Brain microvascular endothelial cell (primary cell): ENCODE measurements around the gene ITPR2.

ENCODE experiments used
- DNase-seq: peaks from one replicate; pipeline ENCODE4 v3.0.0-alpha.2; 2020
- H3K27ac ChIP-seq: fragments of 250-450 bp; sonication (Bioruptor Pico); 2 replicates; pipeline ENCODE4 v1.5.1; 2020; ENCODE audit warnings: mild to moderate bottlenecking, moderate library complexity
- H3K27me3 ChIP-seq: fragments of 250-450 bp; sonication (Bioruptor Pico); replicated peaks from 2 replicates; pipeline ENCODE4 v1.5.1; 2020; ENCODE audit warnings: mild to moderate bottlenecking
- H3K36me3 ChIP-seq: fragments of 250-450 bp; sonication (Bioruptor Pico); replicated peaks from 2 replicates; pipeline ENCODE4 v1.5.1; 2020; ENCODE audit warnings: mild to moderate bottlenecking
- H3K4me3 ChIP-seq: 2 replicates; pipeline ENCODE4 v1.5.1; 2011; ENCODE audit warnings: low read depth, mild to moderate bottlenecking, control low read depth, low read length, moderate library complexity
- CTCF ChIP-seq: IDR thresholded peaks from 2 replicates; pipeline ENCODE4 v1.5.1; 2011; ENCODE audit warnings: low read depth, mild to moderate bottlenecking, moderate library complexity, low read length, control low read depth, inconsistent platforms; ENCODE audit errors: missing control alignments
- in situ Hi-C: cut with HindIII; loops from 2 replicates; pipeline ENCODE4 v1.10.0; 2017; ENCODE audit warnings: low sequenced_read_pairs, low pct_ligation_motif_present

ITPR2 gene

GRCh38 chr12:26705851-26706250, 127.1 kb downstream of the ITPR2 start:
- Histone ChIP-seq H3K27ac (no peak overlapping the region), H3K36me3 (no peaks in the 10 kb centered on the region), H3K27me3 (no peaks in the 10 kb centered on the region), H3K4me3 (no peak overlapping the region)
- no peak for DNase-seq
- no peak for TF ChIP-seq CTCF
- in situ Hi-C loops: no loop called here

- TF ChIP-seq CTCF: no peak
- Histone ChIP-seq H3K4me3 (no peak overlapping the region), H3K27me3 (no peaks in the 10 kb centered on the region), H3K27ac (peak overlapping the region; percentile 54), H3K36me3 (no peaks in the 10 kb centered on the region)
- DNase-seq: no peak
- in situ Hi-C loops: no loop called here
Measured at GRCh38 chr12:26704684-26705460, 128.1 kb downstream of the ITPR2 start.

GRCh38 chr12:26704214-26704613, 128.8 kb downstream of the ITPR2 start:
- in situ Hi-C loops: no loop called here
- no peak for TF ChIP-seq CTCF
- Histone ChIP-seq H3K27me3 (no peaks in the 10 kb centered on the region), H3K27ac (peak overlapping the region; percentile 54), H3K36me3 (no peaks in the 10 kb centered on the region), H3K4me3 (no peak overlapping the region)
- DNase-seq: no peak

GRCh38 chr12:26702741-26703140, 130.3 kb downstream of the ITPR2 start:
- Histone ChIP-seq H3K27ac (no peak overlapping the region), H3K27me3 (no peaks in the 10 kb centered on the region), H3K36me3 (no peaks in the 10 kb centered on the region), H3K4me3 (no peak overlapping the region)
- no peak for TF ChIP-seq CTCF
- DNase-seq: no peak
- in situ Hi-C loops: no loop called here

- in situ Hi-C loops: no loop called here
- Histone ChIP-seq H3K36me3 (no peaks in the 10 kb centered on the region), H3K27ac (no peak overlapping the region), H3K4me3 (no peak overlapping the region), H3K27me3 (no peaks in the 10 kb centered on the region)
- TF ChIP-seq CTCF: peak; percentile 35
- DNase-seq: no peak
Measured at GRCh38 chr12:26701604-26702215, 131.3 kb downstream of the ITPR2 start.
